ENCODE results near the gene YAE1.

Gene YAE1

GRCh38 chr7:39536951-39537350 is 29.3 kb upstream of the YAE1 start:
- Histone ChIP-seq H3K9me3 (ENCODE audit: low read length) (no peaks in the 10 kb centered on the region), H3K4me2 (ENCODE audit: low read length) (no peak overlapping the region), H3K36me3 (ENCODE audit: insufficient read depth, low read length) (no peaks in the 10 kb centered on the region), H3K9me2 (ENCODE audit: low read depth, low read length) (no peaks in the 10 kb centered on the region), H3K9ac (ENCODE audit: low read length) (no peak overlapping the region), H4K20me1 (ENCODE audit: insufficient read depth, low read length) (no peaks in the 10 kb centered on the region), H2AFZ (ENCODE audit: low read length) (no peak overlapping the region), H3F3A (ENCODE audit: insufficient read depth, low read length) (no peaks in the 10 kb centered on the region), H3K4me1 (ENCODE audit: insufficient read depth, low read length, severe bottlenecking) (no peaks in the 10 kb centered on the region), H3K79me2 (ENCODE audit: insufficient read depth, low read length) (no peaks in the 10 kb centered on the region), H3K27ac (ENCODE audit: low read depth, low read length, poor library complexity, severe bottlenecking) (no peak overlapping the region), H3K4me3 (ENCODE audit: low read depth, low read length, poor library complexity, severe bottlenecking) (no peak overlapping the region), H3K27me3 (ENCODE audit: insufficient read depth, low read length) (no peaks in the 10 kb centered on the region; the same call in 1 of the 2 replicates)
- no peak for TF ChIP-seq EZH2 (IDR thresholded peaks at IDR 0.05; ENCODE audit: borderline replicate concordance, low read length)
- TF ChIP-seq CTCF (IDR thresholded peaks at IDR 0.05; ENCODE audit: low read length) = no peak

GRCh38 chr7:39539816-39540215 is 26.4 kb upstream of the YAE1 start:
- no peaks in the 10 kb centered on the region for H3K79me2 ChIP-seq (ENCODE audit: insufficient read depth, low read length)
- no peak overlapping the region for H3K27ac ChIP-seq (ENCODE audit: low read depth, low read length, poor library complexity, severe bottlenecking)
- H3K4me1 ChIP-seq (ENCODE audit: insufficient read depth, low read length, severe bottlenecking) = no peaks in the 10 kb centered on the region
- no peak overlapping the region for H3K4me2 ChIP-seq (ENCODE audit: low read length)
- no peaks in the 10 kb centered on the region for H3K9me3 ChIP-seq (ENCODE audit: low read length)
- no peak overlapping the region for H3K4me3 ChIP-seq (ENCODE audit: low read depth, low read length, poor library complexity, severe bottlenecking)
- no peaks in the 10 kb centered on the region for H4K20me1 ChIP-seq (ENCODE audit: insufficient read depth, low read length)
- H3K36me3 ChIP-seq (ENCODE audit: insufficient read depth, low read length) = no peaks in the 10 kb centered on the region
- peaks cover 4% of the 10 kb centered on the region; the same call in 1 of the 2 replicates for H3K27me3 ChIP-seq (ENCODE audit: insufficient read depth, low read length)
- TF ChIP-seq EZH2 (IDR thresholded peaks at IDR 0.05; ENCODE audit: borderline replicate concordance, low read length) = no peak
- no peak for TF ChIP-seq CTCF (IDR thresholded peaks at IDR 0.05; ENCODE audit: low read length)
- H3F3A ChIP-seq (ENCODE audit: insufficient read depth, low read length) = no peaks in the 10 kb centered on the region
- no peaks in the 10 kb centered on the region for H3K9me2 ChIP-seq (ENCODE audit: low read depth, low read length)
- no peak overlapping the region for H2AFZ ChIP-seq (ENCODE audit: low read length)
- H3K9ac ChIP-seq (ENCODE audit: low read length) = no peak overlapping the region

- H3K36me3 ChIP-seq (ENCODE audit: insufficient read depth, low read length) = no peaks in the 10 kb centered on the region
- H2AFZ ChIP-seq (ENCODE audit: low read length) = no peak overlapping the region
- no peaks in the 10 kb centered on the region for H4K20me1 ChIP-seq (ENCODE audit: insufficient read depth, low read length)
- H3K4me3 ChIP-seq (ENCODE audit: low read depth, low read length, poor library complexity, severe bottlenecking) = no peak overlapping the region
- H3K4me1 ChIP-seq (ENCODE audit: insufficient read depth, low read length, severe bottlenecking) = no peaks in the 10 kb centered on the region
- H3K27me3 ChIP-seq (ENCODE audit: insufficient read depth, low read length) = peaks cover 4% of the 10 kb centered on the region; the same call in 1 of the 2 replicates
- H3K9ac ChIP-seq (ENCODE audit: low read length) = no peak overlapping the region
- TF ChIP-seq EZH2 (IDR thresholded peaks at IDR 0.05; ENCODE audit: borderline replicate concordance, low read length) (no peak), CTCF (IDR thresholded peaks at IDR 0.05; ENCODE audit: low read length) (no peak)
- H3K79me2 ChIP-seq (ENCODE audit: insufficient read depth, low read length) = no peaks in the 10 kb centered on the region
- no peaks in the 10 kb centered on the region for H3K9me2 ChIP-seq (ENCODE audit: low read depth, low read length)
- H3K4me2 ChIP-seq (ENCODE audit: low read length) = no peak overlapping the region
- no peaks in the 10 kb centered on the region for H3K9me3 ChIP-seq (ENCODE audit: low read length)
- no peak overlapping the region for H3K27ac ChIP-seq (ENCODE audit: low read depth, low read length, poor library complexity, severe bottlenecking)
- H3F3A ChIP-seq (ENCODE audit: insufficient read depth, low read length) = no peaks in the 10 kb centered on the region
Measured at GRCh38 chr7:39540320-39540719, 25.9 kb upstream of the YAE1 start.
